SK-N-SH treated with all-trans-retinoic acid at 6 μM for 48 hours (cell line): Measurements from ENCODE around the gene ITGB1BP1.

Experiments
- ATAC-seq: fragments of 200-7000 bp; cut with Tn5 transposase; 3 replicates; pipeline ENCODE4 v1.9.1; 2020; ENCODE audit warnings: mild to moderate bottlenecking, moderate library complexity
- ARNTL ChIP-seq: fragments of 450-650 bp; formaldehyde crosslinking; IDR thresholded peaks from 2 replicates; pipeline ENCODE4 v1.5.0; 2020; ENCODE audit warnings: low read depth, mild to moderate bottlenecking, moderate library complexity, borderline replicate concordance
- BACH2 ChIP-seq: fragments of 250-450 bp; sonication (Bioruptor Pico); IDR thresholded peaks from 2 replicates; pipeline ENCODE4 v1.9.0; 2021; ENCODE audit warnings: mild to moderate bottlenecking, borderline replicate concordance
- CREB5 ChIP-seq: fragments of 250-450 bp; sonication (Bioruptor Pico); IDR thresholded peaks from 2 replicates; pipeline ENCODE4 v1.5.1; 2020; ENCODE audit warnings: low read depth, mild to moderate bottlenecking, moderate library complexity
- CSDC2 ChIP-seq: fragments of 250-450 bp; sonication (Bioruptor Pico); IDR thresholded peaks from 2 replicates; pipeline ENCODE4 v1.5.0; 2020; ENCODE audit warnings: mild to moderate bottlenecking, moderate library complexity
- CSRNP3 ChIP-seq: fragments of 250-450 bp; sonication (Bioruptor Pico); IDR thresholded peaks from 2 replicates; pipeline ENCODE4 v1.5.1; 2021; ENCODE audit warnings: mild to moderate bottlenecking, moderate library complexity
- ESRRG ChIP-seq: fragments of 250-450 bp; sonication (Bioruptor Pico); IDR thresholded peaks from 2 replicates; pipeline ENCODE4 v1.6.1; 2021; ENCODE audit warnings: mild to moderate bottlenecking
- ISL1 ChIP-seq: fragments of 250-450 bp; sonication (Bioruptor Pico); IDR thresholded peaks from 2 replicates; pipeline ENCODE4 v2.1.2; 2022; ENCODE audit warnings: mild to moderate bottlenecking, moderate library complexity
- OSR1 ChIP-seq: fragments of 250-450 bp; sonication (Bioruptor Pico); IDR thresholded peaks from 2 replicates; pipeline ENCODE4 v1.8.0; 2022; ENCODE audit warnings: moderate library complexity, mild to moderate bottlenecking, inconsistent platforms
- PATZ1 ChIP-seq: fragments of 250-450 bp; sonication (Bioruptor Pico); IDR thresholded peaks from 2 replicates; pipeline ENCODE4 v1.8.0; 2020; ENCODE audit warnings: mild to moderate bottlenecking, moderate library complexity, borderline replicate concordance
- PPARA ChIP-seq: fragments of 250-450 bp; sonication (Bioruptor Pico); IDR thresholded peaks from 2 replicates; pipeline ENCODE4 v1.5.0; 2020; ENCODE audit warnings: mild to moderate bottlenecking, borderline replicate concordance
- RARB ChIP-seq: fragments of 250-450 bp; sonication (Bioruptor Pico); IDR thresholded peaks from 2 replicates; pipeline ENCODE4 v1.8.0; 2021; ENCODE audit warnings: mild to moderate bottlenecking, moderate library complexity
- SNAI2 ChIP-seq: fragments of 250-450 bp; sonication (Bioruptor Pico); IDR thresholded peaks from 2 replicates; pipeline ENCODE4 v1.5.0; 2020; ENCODE audit warnings: mild to moderate bottlenecking, moderate library complexity
- TCF4 ChIP-seq: fragments of 250-450 bp; sonication (Bioruptor Pico); IDR thresholded peaks from 2 replicates; pipeline ENCODE4 v1.8.0; 2021; ENCODE audit warnings: mild to moderate bottlenecking, moderate library complexity, borderline replicate concordance
- TSHZ2 ChIP-seq: fragments of 250-450 bp; sonication (Bioruptor Pico); IDR thresholded peaks from 2 replicates; pipeline ENCODE4 v1.5.0; 2020; ENCODE audit warnings: mild to moderate bottlenecking, moderate library complexity
- ZFP3 ChIP-seq: fragments of 250-450 bp; sonication (Bioruptor Pico); IDR thresholded peaks from 2 replicates; pipeline ENCODE4 v1.5.0; 2020; ENCODE audit warnings: mild to moderate bottlenecking, moderate library complexity
- ZFP30 ChIP-seq: fragments of 450-650 bp; formaldehyde crosslinking; IDR thresholded peaks from 2 replicates; pipeline ENCODE4 v1.5.0; 2022; ENCODE audit warnings: mild to moderate bottlenecking, moderate library complexity
- ZNF565 ChIP-seq: fragments of 450-650 bp; formaldehyde crosslinking; conservative IDR thresholded peaks from 2 replicates; pipeline ENCODE4 v1.5.0; 2020; ENCODE audit warnings: low read depth, mild to moderate bottlenecking, moderate library complexity
- ZNF70 ChIP-seq: fragments of 450-650 bp; formaldehyde crosslinking; IDR thresholded peaks from 2 replicates; pipeline ENCODE4 v1.5.0; 2020; ENCODE audit warnings: mild to moderate bottlenecking, moderate library complexity
- ZNF8 ChIP-seq: fragments of 450-650 bp; formaldehyde crosslinking; IDR thresholded peaks from 2 replicates; pipeline ENCODE4 v1.5.0; 2020; ENCODE audit warnings: mild to moderate bottlenecking, moderate library complexity
- TF ChIP-seq, protein P1 (sequence below): fragments of 250-450 bp; sonication (Bioruptor Pico); IDR thresholded peaks from 2 replicates; pipeline ENCODE4 v1.8.0; 2021; ENCODE audit warnings: low read depth, mild to moderate bottlenecking, moderate library complexity, borderline replicate concordance

Gene ITGB1BP1

DNA sequence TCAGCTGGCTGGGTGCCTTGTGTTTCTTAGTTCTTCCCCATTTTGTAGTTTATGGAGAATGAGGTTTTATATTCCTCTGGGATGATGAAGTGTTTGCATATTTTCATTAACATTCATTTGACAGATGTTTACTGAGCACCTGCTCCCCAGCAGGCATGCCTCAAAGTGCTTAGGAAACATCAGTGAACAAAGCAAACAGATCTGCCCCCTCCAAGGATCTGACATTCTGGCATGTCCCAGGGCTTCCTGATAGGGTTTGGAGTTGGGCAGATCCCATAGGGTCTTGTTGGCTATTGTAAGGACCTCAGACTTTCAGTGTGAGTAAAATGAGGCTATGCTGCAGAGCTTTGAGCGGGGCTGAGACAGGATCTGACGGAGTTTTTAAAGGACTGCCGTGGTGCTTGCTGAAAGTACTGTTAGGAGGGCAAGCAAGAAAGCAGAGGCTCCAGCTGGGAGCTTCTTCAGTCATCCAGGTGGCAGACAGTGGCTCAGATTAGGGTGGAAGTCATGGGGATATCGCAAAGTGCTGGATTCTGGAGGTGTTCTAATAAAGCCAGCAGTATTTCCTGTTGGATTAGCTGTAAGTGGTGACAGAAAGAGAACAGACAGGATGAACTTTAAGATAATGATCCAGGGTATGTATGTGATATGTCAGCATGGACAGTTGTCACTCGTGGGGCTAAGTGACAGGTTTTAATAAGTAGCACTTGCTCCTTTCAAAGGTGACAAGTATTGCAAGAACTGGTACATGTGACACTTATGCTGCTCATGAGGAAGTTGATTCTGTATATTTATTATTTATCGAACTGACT, 39.8 kb upstream of the ITGB1BP1 start:
- no peak for ATAC-seq
- TF ChIP-seq TSHZ2 (CRISPR knock-in tag) = no peak
- no peak for TF ChIP-seq ISL1
- no peak for TF ChIP-seq ESRRG
- TF ChIP-seq ZFP3 (CRISPR knock-in tag) = no peak
- TF ChIP-seq CSDC2 (CRISPR knock-in tag) = no peak
- TF ChIP-seq RARB = no peak
- TF ChIP-seq CSRNP3 (CRISPR knock-in tag) = no peak
- TF ChIP-seq BACH2 (CRISPR knock-in tag) = no peak
- TF ChIP-seq CREB5 (CRISPR knock-in tag) = no peak
- TF ChIP-seq ARNTL = no peak
- TF ChIP-seq PATZ1 (CRISPR knock-in tag) = no peak

GRCh38 chr2:9462313-9462712, 39.0 kb upstream of the ITGB1BP1 start:
- ATAC-seq = no peak
- TF ChIP-seq, protein P1, sequence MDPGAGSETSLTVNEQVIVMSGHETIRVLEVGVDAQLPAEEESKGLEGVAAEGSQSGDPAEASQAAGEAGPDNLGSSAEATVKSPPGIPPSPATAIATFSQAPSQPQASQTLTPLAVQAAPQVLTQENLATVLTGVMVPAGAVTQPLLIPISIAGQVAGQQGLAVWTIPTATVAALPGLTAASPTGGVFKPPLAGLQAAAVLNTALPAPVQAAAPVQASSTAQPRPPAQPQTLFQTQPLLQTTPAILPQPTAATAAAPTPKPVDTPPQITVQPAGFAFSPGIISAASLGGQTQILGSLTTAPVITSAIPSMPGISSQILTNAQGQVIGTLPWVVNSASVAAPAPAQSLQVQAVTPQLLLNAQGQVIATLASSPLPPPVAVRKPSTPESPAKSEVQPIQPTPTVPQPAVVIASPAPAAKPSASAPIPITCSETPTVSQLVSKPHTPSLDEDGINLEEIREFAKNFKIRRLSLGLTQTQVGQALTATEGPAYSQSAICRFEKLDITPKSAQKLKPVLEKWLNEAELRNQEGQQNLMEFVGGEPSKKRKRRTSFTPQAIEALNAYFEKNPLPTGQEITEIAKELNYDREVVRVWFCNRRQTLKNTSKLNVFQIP (CRISPR knock-in tag) = no peak
- TF ChIP-seq ZNF8 = no peak
- no peak for TF ChIP-seq ZNF70
- no peak for TF ChIP-seq ESRRG
- no peak for TF ChIP-seq PPARA
- TF ChIP-seq BACH2 (CRISPR knock-in tag) = no peak
- TF ChIP-seq CSRNP3 (CRISPR knock-in tag) = no peak
- TF ChIP-seq ZFP30 = no peak
- no peak for TF ChIP-seq CSDC2 (CRISPR knock-in tag)
- no peak for TF ChIP-seq ZFP3 (CRISPR knock-in tag)
- no peak for TF ChIP-seq RARB
- TF ChIP-seq ISL1 = no peak
- TF ChIP-seq OSR1 = no peak
- TF ChIP-seq SNAI2 = no peak
- no peak for TF ChIP-seq CREB5 (CRISPR knock-in tag)
- TF ChIP-seq TSHZ2 (CRISPR knock-in tag) = no peak
- TF ChIP-seq ZNF565 (CRISPR knock-in tag) = no peak
- TF ChIP-seq TCF4 (CRISPR knock-in tag) = no peak
